Hepatocyte (in vitro differentiated cells): ENCODE data around the gene LIX1.

ENCODE experiments used
- EZH2 ChIP-seq: fragments of 200-600 bp; sonication (generic); IDR thresholded peaks from 2 replicates; pipeline ENCODE4 v1.6.1; 2016; ENCODE audit warnings: antibody characterized with exemption, mild to moderate bottlenecking, borderline replicate concordance
- EZH2phosphoT487 ChIP-seq: fragments of 200-600 bp; sonication (generic); IDR thresholded peaks from one replicate; pipeline ENCODE4 v1.6.1; 2018; ENCODE audit warnings: antibody characterized with exemption, mild to moderate bottlenecking, low read depth, moderate library complexity; ENCODE audit not compliant: unreplicated experiment, severe bottlenecking
- TF ChIP-seq, protein P1 (sequence below): fragments of 200-600 bp; sonication (generic); IDR thresholded peaks from 2 replicates; pipeline ENCODE4 v1.5.1; 2016; ENCODE audit warnings: antibody characterized with exemption, mild to moderate bottlenecking; ENCODE audit not compliant: poor library complexity

GRCh38 chr5:97067296-97067850, 75.0 kb downstream of the LIX1 start:
- TF ChIP-seq EZH2phosphoT487 (no peak), EZH2 (no peak)
- TF ChIP-seq, protein P1, sequence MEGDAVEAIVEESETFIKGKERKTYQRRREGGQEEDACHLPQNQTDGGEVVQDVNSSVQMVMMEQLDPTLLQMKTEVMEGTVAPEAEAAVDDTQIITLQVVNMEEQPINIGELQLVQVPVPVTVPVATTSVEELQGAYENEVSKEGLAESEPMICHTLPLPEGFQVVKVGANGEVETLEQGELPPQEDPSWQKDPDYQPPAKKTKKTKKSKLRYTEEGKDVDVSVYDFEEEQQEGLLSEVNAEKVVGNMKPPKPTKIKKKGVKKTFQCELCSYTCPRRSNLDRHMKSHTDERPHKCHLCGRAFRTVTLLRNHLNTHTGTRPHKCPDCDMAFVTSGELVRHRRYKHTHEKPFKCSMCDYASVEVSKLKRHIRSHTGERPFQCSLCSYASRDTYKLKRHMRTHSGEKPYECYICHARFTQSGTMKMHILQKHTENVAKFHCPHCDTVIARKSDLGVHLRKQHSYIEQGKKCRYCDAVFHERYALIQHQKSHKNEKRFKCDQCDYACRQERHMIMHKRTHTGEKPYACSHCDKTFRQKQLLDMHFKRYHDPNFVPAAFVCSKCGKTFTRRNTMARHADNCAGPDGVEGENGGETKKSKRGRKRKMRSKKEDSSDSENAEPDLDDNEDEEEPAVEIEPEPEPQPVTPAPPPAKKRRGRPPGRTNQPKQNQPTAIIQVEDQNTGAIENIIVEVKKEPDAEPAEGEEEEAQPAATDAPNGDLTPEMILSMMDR: no peak
